ENCODE measurements around the gene TACC2.
A peak's percentile ranks its signal among the peaks of the same experiment; 100 is the strongest.
"Not testable (repeated sequence)": the region's sequence is repeated elsewhere in the genome, so short reads cannot be mapped to it uniquely, and the experiment has no call there.

TACC2 gene

DNA sequence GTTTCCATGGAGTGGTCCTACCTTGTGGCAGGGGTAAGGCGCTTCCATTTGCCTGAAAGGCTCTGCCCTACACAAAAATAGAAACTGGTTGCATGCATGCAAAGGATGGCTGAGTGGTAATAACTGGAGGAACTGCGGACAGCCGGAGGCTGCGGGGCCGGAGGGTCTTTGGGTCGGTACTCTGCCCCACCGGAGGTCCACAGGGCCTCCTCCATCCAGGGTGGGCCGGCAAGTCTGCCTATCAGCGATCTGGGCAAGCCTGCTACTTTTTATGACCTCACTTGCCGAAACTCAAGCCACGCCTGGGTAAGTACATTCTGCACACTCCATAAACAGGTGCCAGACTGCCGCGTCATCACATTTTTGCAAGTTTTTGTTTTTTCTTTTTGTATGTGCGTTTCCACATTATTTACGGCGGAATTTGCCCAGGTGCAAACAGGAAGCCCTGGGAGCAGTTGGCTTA lies 30.0 kb downstream of the TACC2 start:
- DNase-seq = no peak
- in situ Hi-C loops (cut with MboI; ENCODE audit: low pct_unique_long_range_greater_than_20kb, low sequenced_read_pairs) = no loop called here

- in situ Hi-C loops (cut with MboI; ENCODE audit: low pct_unique_long_range_greater_than_20kb, low sequenced_read_pairs) = no loop called here
- no peak for DNase-seq
These were observed 30.5 kb downstream of the TACC2 start for GRCh38 chr10:122019414-122019975.

- in situ Hi-C loops (cut with MboI; ENCODE audit: low pct_unique_long_range_greater_than_20kb, low sequenced_read_pairs) = no loop called here
These were observed 31.3 kb downstream of the TACC2 start for GRCh38 chr10:122020226-122020625.

DNA sequence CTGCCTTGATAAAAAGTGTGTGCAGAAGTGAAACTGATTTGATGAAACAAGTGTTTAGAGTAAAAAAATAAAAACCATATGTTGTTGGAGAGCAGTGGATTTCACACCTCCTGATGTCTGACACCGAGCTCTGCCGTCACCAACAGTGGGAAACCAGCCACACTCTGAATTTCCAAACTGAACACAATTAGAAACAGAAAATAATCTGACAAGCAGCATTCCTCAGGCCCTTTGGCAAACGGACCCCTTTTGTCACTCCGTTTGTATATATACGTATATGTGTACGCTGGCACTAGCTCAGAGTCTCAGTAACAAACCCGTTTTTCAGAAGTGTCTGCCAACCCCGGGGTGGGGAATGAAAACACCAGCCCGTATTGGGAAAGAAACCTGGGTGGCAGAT lies 32.4 kb downstream of the TACC2 start:
- in situ Hi-C loops (cut with MboI; ENCODE audit: low pct_unique_long_range_greater_than_20kb, low sequenced_read_pairs) = no loop called here
- DNase-seq = no peak

More at GRCh38 chr10:122020226-122020625, 31.3 kb downstream of the TACC2 start:
- DNase-seq = no peak

GRCh38 chr10:122021828-122022227 lies 32.9 kb downstream of the TACC2 start:
- in situ Hi-C loops (cut with MboI; ENCODE audit: low pct_unique_long_range_greater_than_20kb, low sequenced_read_pairs) = no loop called here
- DNase-seq = no peak

DNA sequence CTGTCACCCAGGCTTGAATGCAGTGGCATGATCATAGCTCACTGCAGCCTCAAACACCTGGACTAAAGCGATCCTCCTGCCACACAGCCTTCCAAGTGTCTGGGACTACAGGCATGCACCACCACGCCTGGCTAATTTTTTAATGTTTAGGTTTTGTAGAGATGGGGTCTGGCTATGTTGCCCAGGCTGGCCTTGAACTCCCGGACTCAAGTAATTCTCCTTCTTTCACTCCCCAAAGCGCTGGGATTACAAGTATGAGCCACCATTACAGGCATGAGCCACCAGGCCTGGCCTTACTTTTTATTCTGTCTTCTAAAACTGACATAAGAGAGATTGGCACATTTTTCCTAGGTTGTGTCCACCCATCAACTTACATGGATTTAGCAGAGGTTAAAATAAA lies 33.3 kb downstream of the TACC2 start:
- in situ Hi-C loops (cut with MboI; ENCODE audit: low pct_unique_long_range_greater_than_20kb, low sequenced_read_pairs) = no loop called here
- no peak for DNase-seq

GRCh38 chr10:122023257-122023656 lies 34.3 kb downstream of the TACC2 start:
- DNase-seq; in situ Hi-C loops (cut with MboI; ENCODE audit: low pct_unique_long_range_greater_than_20kb, low sequenced_read_pairs): not testable (repeated sequence)

GRCh38 chr10:122029499-122030199 lies 40.7 kb downstream of the TACC2 start:
- in situ Hi-C loops (cut with MboI; ENCODE audit: low pct_unique_long_range_greater_than_20kb, low sequenced_read_pairs) = no loop called here

GRCh38 chr10:122030200-122030552 lies 41.2 kb downstream of the TACC2 start:
- in situ Hi-C loops (cut with MboI; ENCODE audit: low pct_unique_long_range_greater_than_20kb, low sequenced_read_pairs) = no loop called here

More at GRCh38 chr10:122029499-122030199, 40.7 kb downstream of the TACC2 start:
- no peak for DNase-seq

GRCh38 chr10:122033224-122033926 lies 44.4 kb downstream of the TACC2 start:
- no peak for DNase-seq
- in situ Hi-C loops (cut with MboI; ENCODE audit: low pct_unique_long_range_greater_than_20kb, low sequenced_read_pairs) = no loop called here

More at GRCh38 chr10:122030200-122030552, 41.2 kb downstream of the TACC2 start:
- DNase-seq = no peak

DNA sequence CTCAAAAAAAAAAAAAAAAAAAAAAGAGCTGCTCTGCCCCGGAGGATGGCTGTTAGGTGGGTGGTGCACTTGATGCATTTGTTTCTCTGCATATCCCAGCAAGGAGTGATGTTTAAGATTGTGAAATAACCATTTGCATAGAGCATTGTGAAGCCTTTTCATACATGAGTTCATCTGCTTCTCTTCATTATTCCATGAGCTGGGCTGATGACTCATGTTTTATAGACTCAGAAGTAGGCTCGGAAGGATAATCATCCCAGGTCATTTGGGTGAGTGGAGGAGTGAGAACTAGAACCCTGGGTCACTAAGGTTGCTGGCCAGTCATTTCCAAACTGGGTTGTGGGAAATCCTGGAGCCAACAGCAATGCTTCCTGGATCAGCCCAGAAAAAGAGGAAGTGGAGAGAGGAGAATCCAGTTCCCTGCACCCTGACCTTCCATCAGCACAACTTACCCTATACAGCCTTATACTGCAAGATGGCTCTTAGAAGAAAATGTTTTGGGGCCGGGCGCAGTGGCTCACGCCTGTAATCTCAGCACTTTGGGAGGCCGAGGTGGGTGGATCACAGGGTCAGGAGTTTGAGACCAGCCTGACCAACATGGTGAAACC lies 45.3 kb downstream of the TACC2 start:
- DNase-seq = no peak
- in situ Hi-C loops (cut with MboI; ENCODE audit: low pct_unique_long_range_greater_than_20kb, low sequenced_read_pairs) = no loop called here

DNA sequence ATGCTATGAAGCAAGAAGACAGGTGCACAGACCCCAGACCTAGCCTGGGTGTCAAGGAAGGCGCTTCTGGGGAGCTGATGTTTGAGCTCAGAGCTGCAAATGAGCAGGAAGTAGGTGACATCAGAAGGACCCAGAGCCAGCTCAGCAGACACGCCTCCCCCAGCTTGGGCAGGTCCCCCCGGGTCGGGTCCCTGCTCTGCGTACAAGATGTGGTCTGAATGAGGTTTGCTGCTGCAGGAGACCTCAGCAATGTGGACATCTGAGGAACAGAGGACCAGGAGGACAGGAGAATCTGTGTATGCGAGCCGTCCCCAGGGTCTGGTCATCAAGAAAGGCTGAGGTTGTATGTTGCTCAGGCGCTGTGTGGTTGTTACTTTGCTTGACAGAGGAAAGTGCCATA lies 51.8 kb downstream of the TACC2 start:
- in situ Hi-C loops (cut with MboI; ENCODE audit: low pct_unique_long_range_greater_than_20kb, low sequenced_read_pairs) = no loop called here
- no peak for DNase-seq

DNA sequence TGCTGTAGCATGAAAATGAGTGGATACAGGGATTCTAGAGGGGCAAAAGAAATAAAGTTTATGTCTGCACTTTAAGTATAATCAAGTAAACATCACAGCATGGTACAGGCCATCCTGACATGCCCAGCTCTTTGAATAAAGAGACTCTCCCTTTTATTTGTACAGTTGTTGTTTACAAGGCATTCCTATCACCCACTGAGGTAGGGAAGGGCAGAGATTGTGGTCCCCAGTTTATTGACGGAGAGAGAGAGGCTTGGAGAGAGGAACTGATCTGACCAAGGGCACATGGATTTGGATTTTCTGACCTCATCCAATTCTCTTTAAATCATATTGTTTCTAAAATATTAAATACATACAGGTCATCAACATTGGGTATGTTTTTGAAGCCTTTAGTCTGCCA lies 53.9 kb downstream of the TACC2 start:
- in situ Hi-C loops (cut with MboI; ENCODE audit: low pct_unique_long_range_greater_than_20kb, low sequenced_read_pairs) = no loop called here
- DNase-seq = no peak

GRCh38 chr10:122044045-122044661 lies 55.2 kb downstream of the TACC2 start:
- in situ Hi-C loops (cut with MboI; ENCODE audit: low pct_unique_long_range_greater_than_20kb, low sequenced_read_pairs) = no loop called here
- DNase-seq = no peak

DNA sequence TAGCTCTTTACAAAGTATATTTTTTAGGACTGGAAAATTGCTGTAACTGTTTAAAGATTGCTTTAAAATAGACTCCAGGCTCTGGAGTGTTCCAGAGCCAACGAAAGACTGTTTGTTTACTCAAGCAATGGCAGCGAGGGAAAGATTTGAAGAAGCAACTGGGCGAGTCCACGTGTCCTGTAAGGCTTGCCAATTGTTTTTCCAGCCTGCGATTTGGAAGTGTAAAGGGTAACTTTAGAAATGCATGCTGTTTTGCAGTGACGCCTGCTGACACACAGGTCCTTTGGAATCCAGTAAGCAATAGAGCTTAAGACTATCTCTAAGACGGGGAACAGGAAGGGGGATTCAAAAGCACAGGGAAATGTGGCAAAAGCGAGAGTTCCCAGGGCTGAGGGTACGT lies 55.8 kb downstream of the TACC2 start:
- DNase-seq = no peak
- in situ Hi-C loops (cut with MboI; ENCODE audit: low pct_unique_long_range_greater_than_20kb, low sequenced_read_pairs) = no loop called here

- in situ Hi-C loops (cut with MboI; ENCODE audit: low pct_unique_long_range_greater_than_20kb, low sequenced_read_pairs) = no loop called here
- DNase-seq = no peak
These were observed 56.2 kb downstream of the TACC2 start for GRCh38 chr10:122045212-122045611.

- DNase-seq = no peak
- in situ Hi-C loops (cut with MboI; ENCODE audit: low pct_unique_long_range_greater_than_20kb, low sequenced_read_pairs) = no loop called here
These were observed 58.6 kb downstream of the TACC2 start for GRCh38 chr10:122047560-122047959.

DNA sequence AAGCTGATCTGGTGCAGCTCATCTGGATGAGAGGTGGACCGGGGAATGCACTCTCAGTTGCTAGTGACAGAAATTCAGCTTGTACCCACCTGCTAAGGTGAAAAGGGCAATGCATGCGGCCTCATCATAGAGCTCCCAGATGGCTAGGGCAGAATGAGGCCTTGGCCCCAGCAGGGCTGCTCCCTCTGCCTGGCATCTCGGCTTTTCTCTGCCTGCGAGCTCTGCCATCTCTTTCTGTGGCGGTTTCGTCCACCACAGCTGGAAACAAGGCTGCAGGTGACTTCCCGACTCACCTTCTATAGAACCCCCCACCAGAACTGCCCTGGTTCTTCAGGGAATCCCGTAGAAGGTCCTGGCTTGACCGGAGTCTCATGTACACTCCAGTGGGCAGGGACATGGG lies 60.1 kb downstream of the TACC2 start:
- in situ Hi-C loops (cut with MboI; ENCODE audit: low pct_unique_long_range_greater_than_20kb, low sequenced_read_pairs) = no loop called here
- no peak for DNase-seq

DNA sequence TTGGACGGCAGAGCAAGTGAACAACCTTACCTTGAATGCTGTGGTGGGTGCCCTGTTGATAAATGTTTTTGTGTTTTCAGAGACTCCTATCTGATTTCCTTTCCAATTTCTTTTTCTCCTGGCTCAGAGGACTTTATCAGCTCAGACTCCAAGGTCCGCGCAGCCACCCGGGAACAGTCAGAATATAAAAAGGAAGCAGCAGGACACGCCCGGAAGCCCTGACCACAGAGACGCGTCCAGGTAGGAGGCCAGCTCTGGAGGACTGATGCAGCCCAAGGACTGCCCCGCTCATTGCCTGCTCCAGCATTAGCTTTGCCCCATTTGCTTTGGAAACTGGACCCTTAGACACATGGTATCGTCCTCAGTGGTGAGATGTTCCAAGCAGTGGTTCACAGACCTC lies 61.3 kb downstream of the TACC2 start:
- DNase-seq = no peak
- in situ Hi-C loops (cut with MboI; ENCODE audit: low pct_unique_long_range_greater_than_20kb, low sequenced_read_pairs) = no loop called here

DNA sequence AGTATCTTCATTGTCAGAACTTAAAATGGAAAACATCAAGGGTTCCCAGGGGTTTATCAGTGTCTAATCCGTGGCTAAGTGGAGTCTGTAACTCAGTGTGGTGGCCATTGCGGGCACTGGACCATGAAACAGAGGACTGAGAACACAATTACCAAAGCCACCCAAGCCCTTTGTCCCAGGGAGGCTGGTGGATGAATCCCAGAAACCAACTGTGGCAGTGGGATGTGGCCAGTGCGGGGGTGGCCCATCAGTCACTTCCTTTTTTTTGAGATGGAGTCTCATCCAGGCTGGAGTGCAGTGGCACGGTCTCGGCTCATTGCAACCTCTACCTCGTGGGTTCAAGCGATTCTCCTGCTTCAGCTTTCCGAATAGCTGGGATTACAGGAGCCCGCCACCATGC lies 61.8 kb downstream of the TACC2 start:
- in situ Hi-C loops (cut with MboI; ENCODE audit: low pct_unique_long_range_greater_than_20kb, low sequenced_read_pairs) = no loop called here
- DNase-seq = peak; percentile 11
